Ishikawa (cell line): ENCODE data around the gene METAP1.

Source experiments
- CEBPB ChIP-seq: IDR thresholded peaks from 2 replicates; pipeline ENCODE4 v1.6.1; 2012
- CREB1 ChIP-seq: IDR thresholded peaks from 2 replicates; pipeline ENCODE4 v1.6.1; 2012; ENCODE audit warnings: low read depth
- EP300 ChIP-seq: IDR thresholded peaks from 2 replicates; pipeline ENCODE4 v1.6.1; 2012; ENCODE audit warnings: borderline replicate concordance
- FOXM1 ChIP-seq: IDR thresholded peaks from 2 replicates; pipeline ENCODE4 v1.6.1; 2012; ENCODE audit warnings: low read depth, borderline replicate concordance
- RAD21 ChIP-seq: IDR thresholded peaks from 2 replicates; pipeline ENCODE4 v1.6.1; 2012; ENCODE audit warnings: low read depth
- TAF1 ChIP-seq: IDR thresholded peaks from 2 replicates; pipeline ENCODE4 v1.6.1; 2012; ENCODE audit warnings: low read depth, mild to moderate bottlenecking
- TCF12 ChIP-seq: IDR thresholded peaks from 2 replicates; pipeline ENCODE4 v1.6.1; 2012; ENCODE audit warnings: low read depth
- TEAD4 ChIP-seq: IDR thresholded peaks from 2 replicates; pipeline ENCODE4 v1.6.1; 2012
- YY1 ChIP-seq: IDR thresholded peaks from 2 replicates; pipeline ENCODE4 v1.6.1; 2012; ENCODE audit warnings: low read depth
- TF ChIP-seq, protein P1 (sequence below): IDR thresholded peaks from 2 replicates; pipeline ENCODE4 v1.6.1; 2012
- TF ChIP-seq, protein P2 (sequence below): IDR thresholded peaks from 2 replicates; pipeline ENCODE4 v1.6.1; 2012; ENCODE audit warnings: low read depth, mild to moderate bottlenecking
- TF ChIP-seq, protein P3 (sequence below): IDR thresholded peaks from 2 replicates; pipeline ENCODE4 v1.6.1; 2012

DNA sequence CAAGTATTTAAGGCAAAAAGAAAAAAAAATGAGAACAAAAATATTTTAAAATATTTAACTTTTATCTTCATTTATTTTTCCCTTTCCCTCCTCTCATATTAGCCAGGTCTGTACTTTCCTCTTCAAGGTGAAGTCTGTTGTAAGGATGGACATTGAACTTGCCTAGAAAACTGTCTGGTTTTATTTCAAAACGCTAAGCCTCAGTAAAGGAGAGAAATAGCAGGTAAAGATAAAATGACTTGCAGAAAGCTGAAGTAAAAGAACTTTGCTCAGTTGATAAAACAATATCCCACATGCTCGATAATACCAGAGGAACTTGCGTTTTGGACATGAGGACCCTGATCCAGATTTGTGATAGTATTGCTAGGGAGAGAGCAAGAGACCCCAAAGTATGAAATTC lies 28.6 kb upstream of the METAP1 start:
- TF ChIP-seq RAD21 (no peak), FOXM1 (no peak), EP300 (no peak), YY1 (no peak), TCF12 (no peak), CREB1 (no peak), TEAD4 (no peak), CEBPB (no peak), TAF1 (no peak)
- TF ChIP-seq, protein P1, sequence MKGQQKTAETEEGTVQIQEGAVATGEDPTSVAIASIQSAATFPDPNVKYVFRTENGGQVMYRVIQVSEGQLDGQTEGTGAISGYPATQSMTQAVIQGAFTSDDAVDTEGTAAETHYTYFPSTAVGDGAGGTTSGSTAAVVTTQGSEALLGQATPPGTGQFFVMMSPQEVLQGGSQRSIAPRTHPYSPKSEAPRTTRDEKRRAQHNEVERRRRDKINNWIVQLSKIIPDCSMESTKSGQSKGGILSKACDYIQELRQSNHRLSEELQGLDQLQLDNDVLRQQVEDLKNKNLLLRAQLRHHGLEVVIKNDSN, result no peak
- TF ChIP-seq, protein P2, sequence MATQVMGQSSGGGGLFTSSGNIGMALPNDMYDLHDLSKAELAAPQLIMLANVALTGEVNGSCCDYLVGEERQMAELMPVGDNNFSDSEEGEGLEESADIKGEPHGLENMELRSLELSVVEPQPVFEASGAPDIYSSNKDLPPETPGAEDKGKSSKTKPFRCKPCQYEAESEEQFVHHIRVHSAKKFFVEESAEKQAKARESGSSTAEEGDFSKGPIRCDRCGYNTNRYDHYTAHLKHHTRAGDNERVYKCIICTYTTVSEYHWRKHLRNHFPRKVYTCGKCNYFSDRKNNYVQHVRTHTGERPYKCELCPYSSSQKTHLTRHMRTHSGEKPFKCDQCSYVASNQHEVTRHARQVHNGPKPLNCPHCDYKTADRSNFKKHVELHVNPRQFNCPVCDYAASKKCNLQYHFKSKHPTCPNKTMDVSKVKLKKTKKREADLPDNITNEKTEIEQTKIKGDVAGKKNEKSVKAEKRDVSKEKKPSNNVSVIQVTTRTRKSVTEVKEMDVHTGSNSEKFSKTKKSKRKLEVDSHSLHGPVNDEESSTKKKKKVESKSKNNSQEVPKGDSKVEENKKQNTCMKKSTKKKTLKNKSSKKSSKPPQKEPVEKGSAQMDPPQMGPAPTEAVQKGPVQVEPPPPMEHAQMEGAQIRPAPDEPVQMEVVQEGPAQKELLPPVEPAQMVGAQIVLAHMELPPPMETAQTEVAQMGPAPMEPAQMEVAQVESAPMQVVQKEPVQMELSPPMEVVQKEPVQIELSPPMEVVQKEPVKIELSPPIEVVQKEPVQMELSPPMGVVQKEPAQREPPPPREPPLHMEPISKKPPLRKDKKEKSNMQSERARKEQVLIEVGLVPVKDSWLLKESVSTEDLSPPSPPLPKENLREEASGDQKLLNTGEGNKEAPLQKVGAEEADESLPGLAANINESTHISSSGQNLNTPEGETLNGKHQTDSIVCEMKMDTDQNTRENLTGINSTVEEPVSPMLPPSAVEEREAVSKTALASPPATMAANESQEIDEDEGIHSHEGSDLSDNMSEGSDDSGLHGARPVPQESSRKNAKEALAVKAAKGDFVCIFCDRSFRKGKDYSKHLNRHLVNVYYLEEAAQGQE, result no peak
- TF ChIP-seq, protein P3, sequence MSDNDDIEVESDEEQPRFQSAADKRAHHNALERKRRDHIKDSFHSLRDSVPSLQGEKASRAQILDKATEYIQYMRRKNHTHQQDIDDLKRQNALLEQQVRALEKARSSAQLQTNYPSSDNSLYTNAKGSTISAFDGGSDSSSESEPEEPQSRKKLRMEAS, result no peak
